ENCODE measurements around the gene HSPA8. TPM values are rescaled to one million over a fixed set of nuclear protein-coding genes. Genes with fewer than 3 reads are reported as not detected.

The HSPA8 gene
- total RNA-seq, 1 experiment from 2014 or later = 1,755 TPM

- intact Hi-C loops (cut with micrococcal nuclease; ENCODE audit: unreplicated experiment) = loop anchor here (5.0 to 10.0 kb wide), 2 partner anchors 377 to 484 kb away; no protein-coding TSS in a partner anchor
- no peak for DNase-seq (ENCODE audit: low read depth, low spot score)
- Histone ChIP-seq H3K9me3 (ENCODE audit: control insufficient read depth, insufficient read depth, low read depth, low read length) (no peaks in the 10 kb centered on the region), H3K27ac (ENCODE audit: low read length) (no peak overlapping the region), H3K27me3 (ENCODE audit: control insufficient read depth, insufficient read depth, low read length) (no peaks in the 10 kb centered on the region), H3K4me1 (ENCODE audit: control insufficient read depth, insufficient read depth, low read length) (no peaks in the 10 kb centered on the region), H3K36me3 (ENCODE audit: control insufficient read depth, insufficient read depth, low read length) (no peaks in the 10 kb centered on the region), H3K4me3 (ENCODE audit: low read depth in 2 of 2, low read length in 2 of 2) (no peak overlapping the region)
- TF ChIP-seq, protein P1, sequence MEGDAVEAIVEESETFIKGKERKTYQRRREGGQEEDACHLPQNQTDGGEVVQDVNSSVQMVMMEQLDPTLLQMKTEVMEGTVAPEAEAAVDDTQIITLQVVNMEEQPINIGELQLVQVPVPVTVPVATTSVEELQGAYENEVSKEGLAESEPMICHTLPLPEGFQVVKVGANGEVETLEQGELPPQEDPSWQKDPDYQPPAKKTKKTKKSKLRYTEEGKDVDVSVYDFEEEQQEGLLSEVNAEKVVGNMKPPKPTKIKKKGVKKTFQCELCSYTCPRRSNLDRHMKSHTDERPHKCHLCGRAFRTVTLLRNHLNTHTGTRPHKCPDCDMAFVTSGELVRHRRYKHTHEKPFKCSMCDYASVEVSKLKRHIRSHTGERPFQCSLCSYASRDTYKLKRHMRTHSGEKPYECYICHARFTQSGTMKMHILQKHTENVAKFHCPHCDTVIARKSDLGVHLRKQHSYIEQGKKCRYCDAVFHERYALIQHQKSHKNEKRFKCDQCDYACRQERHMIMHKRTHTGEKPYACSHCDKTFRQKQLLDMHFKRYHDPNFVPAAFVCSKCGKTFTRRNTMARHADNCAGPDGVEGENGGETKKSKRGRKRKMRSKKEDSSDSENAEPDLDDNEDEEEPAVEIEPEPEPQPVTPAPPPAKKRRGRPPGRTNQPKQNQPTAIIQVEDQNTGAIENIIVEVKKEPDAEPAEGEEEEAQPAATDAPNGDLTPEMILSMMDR (IDR thresholded peaks at IDR 0.05) = no peak
- TF ChIP-seq POLR2AphosphoS5 (IDR thresholded peaks at IDR 0.05; ENCODE audit: low read depth, low read length) (no peak), SIN3A (IDR thresholded peaks at IDR 0.05; ENCODE audit: borderline replicate concordance, insufficient read depth, low read depth, low read length) (no peak), TCF7L2 (IDR thresholded peaks at IDR 0.05; ENCODE audit: low read depth, low read length) (no peak)
- TF ChIP-seq, protein P2, sequence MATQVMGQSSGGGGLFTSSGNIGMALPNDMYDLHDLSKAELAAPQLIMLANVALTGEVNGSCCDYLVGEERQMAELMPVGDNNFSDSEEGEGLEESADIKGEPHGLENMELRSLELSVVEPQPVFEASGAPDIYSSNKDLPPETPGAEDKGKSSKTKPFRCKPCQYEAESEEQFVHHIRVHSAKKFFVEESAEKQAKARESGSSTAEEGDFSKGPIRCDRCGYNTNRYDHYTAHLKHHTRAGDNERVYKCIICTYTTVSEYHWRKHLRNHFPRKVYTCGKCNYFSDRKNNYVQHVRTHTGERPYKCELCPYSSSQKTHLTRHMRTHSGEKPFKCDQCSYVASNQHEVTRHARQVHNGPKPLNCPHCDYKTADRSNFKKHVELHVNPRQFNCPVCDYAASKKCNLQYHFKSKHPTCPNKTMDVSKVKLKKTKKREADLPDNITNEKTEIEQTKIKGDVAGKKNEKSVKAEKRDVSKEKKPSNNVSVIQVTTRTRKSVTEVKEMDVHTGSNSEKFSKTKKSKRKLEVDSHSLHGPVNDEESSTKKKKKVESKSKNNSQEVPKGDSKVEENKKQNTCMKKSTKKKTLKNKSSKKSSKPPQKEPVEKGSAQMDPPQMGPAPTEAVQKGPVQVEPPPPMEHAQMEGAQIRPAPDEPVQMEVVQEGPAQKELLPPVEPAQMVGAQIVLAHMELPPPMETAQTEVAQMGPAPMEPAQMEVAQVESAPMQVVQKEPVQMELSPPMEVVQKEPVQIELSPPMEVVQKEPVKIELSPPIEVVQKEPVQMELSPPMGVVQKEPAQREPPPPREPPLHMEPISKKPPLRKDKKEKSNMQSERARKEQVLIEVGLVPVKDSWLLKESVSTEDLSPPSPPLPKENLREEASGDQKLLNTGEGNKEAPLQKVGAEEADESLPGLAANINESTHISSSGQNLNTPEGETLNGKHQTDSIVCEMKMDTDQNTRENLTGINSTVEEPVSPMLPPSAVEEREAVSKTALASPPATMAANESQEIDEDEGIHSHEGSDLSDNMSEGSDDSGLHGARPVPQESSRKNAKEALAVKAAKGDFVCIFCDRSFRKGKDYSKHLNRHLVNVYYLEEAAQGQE (IDR thresholded peaks at IDR 0.05; ENCODE audit: insufficient read depth in 1 of 2, low read depth in 2 of 2, low read length in 1 of 2) = no peak
- ChIA-PET CTCF (interaction anchor here (0.5 to 1.7 kb wide), 2 partner anchors 161 to 251 kb away, joined by 3 to 5 read pairs; no protein-coding TSS in a partner anchor), POLR2A (no interaction called here)
- no TSS peak for BruUV-seq (replicated peaks)
- ATAC-seq = no peak
- in situ Hi-C loops (cut with HindIII; ENCODE audit: low pct_unique_long_range_greater_than_20kb, low sequenced_read_pairs) = no loop called here
These were observed 38.6 kb upstream of the HSPA8 start for GRCh38 chr11:123100379-123101085.

DNA sequence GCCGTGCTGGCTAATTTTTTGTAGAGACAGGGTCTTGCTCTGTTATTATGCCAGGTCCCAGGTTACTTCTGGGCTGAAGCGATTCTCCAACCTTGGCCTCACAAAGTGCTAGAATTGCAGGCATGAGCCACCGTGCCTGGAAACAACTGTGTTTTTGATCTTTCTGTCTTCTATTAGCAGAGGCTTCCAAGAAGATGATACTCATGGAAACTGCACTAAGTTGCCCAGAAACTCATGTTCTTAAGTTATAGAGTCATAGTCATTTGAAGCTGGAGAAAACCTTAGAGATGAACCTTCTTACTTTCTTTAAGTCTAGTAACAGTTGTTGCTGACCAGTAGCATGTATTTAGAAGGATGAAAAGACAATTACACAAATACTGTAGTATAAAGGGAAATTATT, 37.1 kb upstream of the HSPA8 start:
- in situ Hi-C loops (cut with HindIII; ENCODE audit: low pct_unique_long_range_greater_than_20kb, low sequenced_read_pairs) (no loop called here), intact Hi-C loops (cut with micrococcal nuclease; ENCODE audit: unreplicated experiment) (no loop called here)
- BruUV-seq (replicated peaks) = no TSS peak
- no peaks in the 10 kb centered on the region for H3K36me3 ChIP-seq (ENCODE audit: control insufficient read depth, insufficient read depth, low read length)
- ChIA-PET POLR2A (no interaction called here), CTCF (no interaction called here)
- no peaks in the 10 kb centered on the region for H3K9me3 ChIP-seq (ENCODE audit: control insufficient read depth, insufficient read depth, low read depth, low read length)
- no peaks in the 10 kb centered on the region for H3K4me1 ChIP-seq (ENCODE audit: control insufficient read depth, insufficient read depth, low read length)
- no peak overlapping the region for H3K27ac ChIP-seq (ENCODE audit: low read length)
- no peaks in the 10 kb centered on the region for H3K27me3 ChIP-seq (ENCODE audit: control insufficient read depth, insufficient read depth, low read length)
- ATAC-seq (no peak), DNase-seq (ENCODE audit: low read depth, low spot score) (no peak)
- TF ChIP-seq SIN3A (IDR thresholded peaks at IDR 0.05; ENCODE audit: borderline replicate concordance, insufficient read depth, low read depth, low read length) = no peak
- TF ChIP-seq, protein P1 (IDR thresholded peaks at IDR 0.05) = no peak
- no peak for TF ChIP-seq TCF7L2 (IDR thresholded peaks at IDR 0.05; ENCODE audit: low read depth, low read length)
- TF ChIP-seq POLR2AphosphoS5 (IDR thresholded peaks at IDR 0.05; ENCODE audit: low read depth, low read length) = no peak
- no peak overlapping the region for H3K4me3 ChIP-seq (ENCODE audit: low read depth in 2 of 2, low read length in 2 of 2)

Measured in Panc1 (cell line).